Gastrocnemius medialis (tissue), 4 donors: ENCODE data around the gene KIF12.

Experiments used
- CTCF ChIP-seq, 5 experiments: fragments of 450-650 bp in 3 of 5; fragments of 200-600 bp in 2 of 5; sonication (generic) in 2 of 5; IDR thresholded peaks in 4 of 5; conservative IDR thresholded peaks in 1 of 5; 1 replicate in 4 of 5; 2 replicates in 1 of 5; pipeline ENCODE4 v1.5.1; 2016 to 2019; ENCODE audit warnings: antibody characterized with exemption in 5 of 5, mild to moderate bottlenecking in 3 of 5, moderate library complexity in 3 of 5
- POLR2A ChIP-seq, 2 donors: fragments of 450-650 bp; IDR thresholded peaks; one replicate each; pipeline ENCODE4 v1.6.1; 2017; ENCODE audit warnings: antibody characterized with exemption in 2 of 2, mild to moderate bottlenecking in 2 of 2, moderate library complexity in 2 of 2

- TF ChIP-seq CTCF (IDR thresholded peaks at IDR 0.05 in 4 of 5, conservative IDR thresholded peaks at IDR 0.05 in 1 of 5) (no peak), POLR2A (IDR thresholded peaks at IDR 0.05) (no peak)
These were observed 21.8 kb downstream of the KIF12 start for GRCh38 chr9:114077162-114077837.
